Activated naive CD8-positive, alpha-beta T cell (primary cell): Measurements from ENCODE around the gene AMPD1.

Source experiments
- H3K27ac Mint-ChIP-seq: one replicate; pipeline ENCODE4 v1.8.0; 2021; ENCODE audit warnings: mixed read lengths
- H3K27me3 Mint-ChIP-seq: one replicate; pipeline ENCODE4 v1.8.0; 2021; ENCODE audit warnings: mixed read lengths
- H3K36me3 Mint-ChIP-seq: one replicate; pipeline ENCODE4 v1.8.0; 2021; ENCODE audit warnings: mixed read lengths
- H3K4me1 Mint-ChIP-seq: one replicate; pipeline ENCODE4 v1.8.0; 2021; ENCODE audit warnings: low read depth, mixed read lengths
- H3K4me3 Mint-ChIP-seq: one replicate; pipeline ENCODE4 v1.8.0; 2021; ENCODE audit warnings: mild to moderate bottlenecking, mixed read lengths
- H3K9me3 Mint-ChIP-seq: one replicate; pipeline ENCODE4 v1.8.0; 2021; ENCODE audit warnings: low read depth, mixed read lengths

Gene AMPD1

GRCh38 chr1:114627107-114627506 is 68.2 kb downstream of the AMPD1 start:
- Mint-ChIP-seq H3K4me3 (no peak overlapping the region), H3K36me3 (peaks cover 3% of the 10 kb centered on the region), H3K4me1 (no peaks in the 10 kb centered on the region), H3K27ac (no peak overlapping the region), H3K27me3 (peaks cover 1% of the 10 kb centered on the region), H3K9me3 (peaks cover 4% of the 10 kb centered on the region)

DNA sequence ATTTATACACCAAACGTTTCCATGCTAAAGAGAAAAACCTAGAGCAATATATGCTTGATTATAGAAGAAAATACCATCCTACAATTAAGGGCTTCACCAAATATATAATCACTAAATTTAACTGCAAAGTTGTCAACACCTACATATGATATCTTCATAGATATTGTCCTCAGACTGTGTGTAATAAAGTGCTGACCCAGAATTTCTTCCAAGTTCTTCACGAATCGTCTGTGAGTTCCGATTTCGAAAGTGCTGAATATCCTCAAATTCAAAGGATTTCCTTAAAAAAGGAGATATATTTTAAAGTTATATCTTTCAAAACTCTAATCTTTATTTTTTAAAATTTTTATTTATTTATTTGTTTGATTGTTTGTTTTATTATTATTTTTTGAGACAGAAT is 72.0 kb downstream of the AMPD1 start:
- H3K27ac Mint-ChIP-seq, result no peak overlapping the region
- H3K9me3 Mint-ChIP-seq, result no peaks in the 10 kb centered on the region
- no peaks in the 10 kb centered on the region for H3K4me1 Mint-ChIP-seq
- H3K27me3 Mint-ChIP-seq, result peaks cover 2% of the 10 kb centered on the region
- H3K4me3 Mint-ChIP-seq, result no peak overlapping the region
- H3K36me3 Mint-ChIP-seq, result no peaks in the 10 kb centered on the region
